HG03575 (cell line): ENCODE measurements around the gene AGAP2.
A peak's percentile ranks its signal among the peaks of the same experiment; 100 is the strongest.
"Not testable (repeated sequence)": the region's sequence is repeated elsewhere in the genome, so short reads cannot be mapped to it uniquely, and the experiment has no call there.

Experiments
- ATAC-seq: cut with Tn5 transposase; IDR thresholded peaks from one replicate; pipeline ENCODE4 v1.9.1; 2021; ENCODE audit not compliant: unreplicated experiment, insufficient number of reproducible peaks, low FRiP score; ENCODE audit errors: extremely low read depth

Gene AGAP2

GRCh38 chr12:57738661-57739237 lies at the start of gene AGAP2:
Gene AGAP2, minus strand, starts transcription at chr12:57738742. Its CDS starts 496 bp downstream, at chr12:57738246.
- no peak for ATAC-seq

GRCh38 chr12:57783861-57784260 lies 45.3 kb upstream of the AGAP2 start:
- ATAC-seq: no peak

- ATAC-seq: no peak
Observed at GRCh38 chr12:57783466-57783801, 44.9 kb upstream of the AGAP2 start.

- peak; percentile 38 for ATAC-seq
Observed at GRCh38 chr12:57782608-57783465, 44.3 kb upstream of the AGAP2 start, which contains the start of gene TSFM. Gene TSFM, plus strand, starts transcription at chr12:57782787. Its CDS starts 15 bp downstream, at chr12:57782802.

GRCh38 chr12:57782243-57782607 lies 43.7 kb upstream of the AGAP2 start:
- ATAC-seq: no peak

GRCh38 chr12:57781801-57782200 lies 43.3 kb upstream of the AGAP2 start:
- no peak for ATAC-seq

GRCh38 chr12:57781244-57781643 lies 42.7 kb upstream of the AGAP2 start:
- no peak for ATAC-seq

- no peak for ATAC-seq
Observed at GRCh38 chr12:57780284-57780897, 41.8 kb upstream of the AGAP2 start.

GRCh38 chr12:57779736-57780135 lies 41.2 kb upstream of the AGAP2 start:
- no peak for ATAC-seq

GRCh38 chr12:57777911-57778310 lies 39.4 kb upstream of the AGAP2 start:
- ATAC-seq: no peak

GRCh38 chr12:57777367-57777766 lies 38.8 kb upstream of the AGAP2 start:
- no peak for ATAC-seq

GRCh38 chr12:57776247-57776587 lies 37.7 kb upstream of the AGAP2 start:
- ATAC-seq: no peak

GRCh38 chr12:57775563-57776246 lies 37.2 kb upstream of the AGAP2 start:
- no peak for ATAC-seq

GRCh38 chr12:57775044-57775443 lies 36.5 kb upstream of the AGAP2 start:
- no peak for ATAC-seq

- not testable (repeated sequence) for ATAC-seq
Observed at GRCh38 chr12:57774634-57775033, 36.1 kb upstream of the AGAP2 start.

GRCh38 chr12:57772429-57773322 lies 34.1 kb upstream of the AGAP2 start, which contains the start of gene EEF1AKMT3:
Gene EEF1AKMT3, plus strand, starts transcription at chr12:57772614. Its CDS starts 111 bp downstream, at chr12:57772725.
- no peak for ATAC-seq

GRCh38 chr12:57771873-57772428 lies 33.4 kb upstream of the AGAP2 start, which contains the start of gene METTL1:
Gene METTL1, minus strand, starts transcription at chr12:57772105. Its CDS starts 22 bp downstream, at chr12:57772083.
- peak; percentile 31 for ATAC-seq

GRCh38 chr12:57771236-57771872 lies 32.8 kb upstream of the AGAP2 start:
- ATAC-seq: peak; percentile 49
